SK-N-SH treated with all-trans-retinoic acid at 6 μM for 48 hours (cell line): Measurements from ENCODE around the gene NCAM1.

Experiments
- ATAC-seq: fragments of 200-7000 bp; cut with Tn5 transposase; 3 replicates; pipeline ENCODE4 v1.9.1; 2020; ENCODE audit warnings: mild to moderate bottlenecking, moderate library complexity
- ARNTL ChIP-seq: fragments of 450-650 bp; formaldehyde crosslinking; IDR thresholded peaks from 2 replicates; pipeline ENCODE4 v1.5.0; 2020; ENCODE audit warnings: low read depth, mild to moderate bottlenecking, moderate library complexity, borderline replicate concordance
- BACH2 ChIP-seq: fragments of 250-450 bp; sonication (Bioruptor Pico); IDR thresholded peaks from 2 replicates; pipeline ENCODE4 v1.9.0; 2021; ENCODE audit warnings: mild to moderate bottlenecking, borderline replicate concordance
- CREB5 ChIP-seq: fragments of 250-450 bp; sonication (Bioruptor Pico); IDR thresholded peaks from 2 replicates; pipeline ENCODE4 v1.5.1; 2020; ENCODE audit warnings: low read depth, mild to moderate bottlenecking, moderate library complexity
- CSDC2 ChIP-seq: fragments of 250-450 bp; sonication (Bioruptor Pico); IDR thresholded peaks from 2 replicates; pipeline ENCODE4 v1.5.0; 2020; ENCODE audit warnings: mild to moderate bottlenecking, moderate library complexity
- ESRRG ChIP-seq: fragments of 250-450 bp; sonication (Bioruptor Pico); IDR thresholded peaks from 2 replicates; pipeline ENCODE4 v1.6.1; 2021; ENCODE audit warnings: mild to moderate bottlenecking
- GLIS3 ChIP-seq: fragments of 250-450 bp; sonication (Bioruptor Pico); IDR thresholded peaks from 2 replicates; pipeline ENCODE4 v1.5.0; 2020; ENCODE audit warnings: mild to moderate bottlenecking, moderate library complexity
- ISL1 ChIP-seq: fragments of 250-450 bp; sonication (Bioruptor Pico); IDR thresholded peaks from 2 replicates; pipeline ENCODE4 v2.1.2; 2022; ENCODE audit warnings: mild to moderate bottlenecking, moderate library complexity
- OSR1 ChIP-seq: fragments of 250-450 bp; sonication (Bioruptor Pico); IDR thresholded peaks from 2 replicates; pipeline ENCODE4 v1.8.0; 2022; ENCODE audit warnings: moderate library complexity, mild to moderate bottlenecking, inconsistent platforms
- PATZ1 ChIP-seq: fragments of 250-450 bp; sonication (Bioruptor Pico); IDR thresholded peaks from 2 replicates; pipeline ENCODE4 v1.8.0; 2020; ENCODE audit warnings: mild to moderate bottlenecking, moderate library complexity, borderline replicate concordance
- PPARA ChIP-seq: fragments of 250-450 bp; sonication (Bioruptor Pico); IDR thresholded peaks from 2 replicates; pipeline ENCODE4 v1.5.0; 2020; ENCODE audit warnings: mild to moderate bottlenecking, borderline replicate concordance
- SNAI2 ChIP-seq: fragments of 250-450 bp; sonication (Bioruptor Pico); IDR thresholded peaks from 2 replicates; pipeline ENCODE4 v1.5.0; 2020; ENCODE audit warnings: mild to moderate bottlenecking, moderate library complexity
- TOX ChIP-seq: fragments of 250-450 bp; sonication (Bioruptor Pico); IDR thresholded peaks from 2 replicates; pipeline ENCODE4 v1.8.0; 2021; ENCODE audit warnings: mild to moderate bottlenecking, moderate library complexity, borderline replicate concordance
- TSHZ2 ChIP-seq: fragments of 250-450 bp; sonication (Bioruptor Pico); IDR thresholded peaks from 2 replicates; pipeline ENCODE4 v1.5.0; 2020; ENCODE audit warnings: mild to moderate bottlenecking, moderate library complexity
- ZC3H10 ChIP-seq: fragments of 250-450 bp; sonication (Bioruptor Pico); IDR thresholded peaks from 2 replicates; pipeline ENCODE4 v1.5.1; 2021; ENCODE audit warnings: mild to moderate bottlenecking, moderate library complexity
- ZFP3 ChIP-seq: fragments of 250-450 bp; sonication (Bioruptor Pico); IDR thresholded peaks from 2 replicates; pipeline ENCODE4 v1.5.0; 2020; ENCODE audit warnings: mild to moderate bottlenecking, moderate library complexity
- ZFP30 ChIP-seq: fragments of 450-650 bp; formaldehyde crosslinking; IDR thresholded peaks from 2 replicates; pipeline ENCODE4 v1.5.0; 2022; ENCODE audit warnings: mild to moderate bottlenecking, moderate library complexity
- ZNF565 ChIP-seq: fragments of 450-650 bp; formaldehyde crosslinking; conservative IDR thresholded peaks from 2 replicates; pipeline ENCODE4 v1.5.0; 2020; ENCODE audit warnings: low read depth, mild to moderate bottlenecking, moderate library complexity
- ZNF70 ChIP-seq: fragments of 450-650 bp; formaldehyde crosslinking; IDR thresholded peaks from 2 replicates; pipeline ENCODE4 v1.5.0; 2020; ENCODE audit warnings: mild to moderate bottlenecking, moderate library complexity
- ZNF8 ChIP-seq: fragments of 450-650 bp; formaldehyde crosslinking; IDR thresholded peaks from 2 replicates; pipeline ENCODE4 v1.5.0; 2020; ENCODE audit warnings: mild to moderate bottlenecking, moderate library complexity
- TF ChIP-seq, protein P1 (sequence below): fragments of 250-450 bp; sonication (Bioruptor Pico); IDR thresholded peaks from 2 replicates; pipeline ENCODE4 v1.5.1; 2021; ENCODE audit warnings: mild to moderate bottlenecking, moderate library complexity

NCAM1 gene

DNA sequence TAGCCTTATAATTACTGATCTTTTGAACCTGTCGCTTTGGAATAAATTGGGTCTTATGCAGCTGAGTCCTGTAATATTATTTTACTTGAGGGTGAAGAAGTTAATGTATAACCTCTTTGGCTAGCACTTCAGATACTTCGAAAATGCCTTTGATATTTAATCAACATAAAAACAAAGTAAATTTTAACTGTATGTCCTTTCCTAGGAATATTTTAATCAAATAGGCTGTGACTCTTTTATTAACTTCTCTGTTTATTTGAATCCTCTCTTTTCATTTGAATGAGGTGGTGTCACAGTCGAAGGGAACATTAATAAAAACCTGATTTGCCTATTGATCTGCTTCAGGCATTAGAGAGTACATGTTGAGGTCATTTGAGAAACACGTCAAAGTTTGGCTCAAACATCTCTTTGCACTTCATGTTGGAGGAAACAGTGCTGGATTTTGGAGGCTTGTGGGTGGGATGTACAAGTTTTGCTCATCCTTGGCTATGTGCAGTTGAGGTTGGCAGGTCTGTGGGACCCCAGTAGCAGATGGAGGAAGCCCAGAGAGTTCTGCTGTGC, 143.6 kb downstream of the NCAM1 start:
- ATAC-seq, result no peak
- TF ChIP-seq TOX (CRISPR knock-in tag) (no peak), ISL1 (no peak), ARNTL (no peak), ZNF8 (CRISPR knock-in tag) (no peak), TSHZ2 (no peak), CREB5 (CRISPR knock-in tag) (no peak), CSDC2 (CRISPR knock-in tag) (no peak), PATZ1 (no peak), ZFP3 (CRISPR knock-in tag) (no peak), PPARA (CRISPR knock-in tag) (no peak), SNAI2 (no peak), GLIS3 (no peak), ZC3H10 (CRISPR knock-in tag) (no peak), ZNF565 (CRISPR knock-in tag) (no peak), OSR1 (CRISPR knock-in tag) (no peak)
- TF ChIP-seq, protein P1, sequence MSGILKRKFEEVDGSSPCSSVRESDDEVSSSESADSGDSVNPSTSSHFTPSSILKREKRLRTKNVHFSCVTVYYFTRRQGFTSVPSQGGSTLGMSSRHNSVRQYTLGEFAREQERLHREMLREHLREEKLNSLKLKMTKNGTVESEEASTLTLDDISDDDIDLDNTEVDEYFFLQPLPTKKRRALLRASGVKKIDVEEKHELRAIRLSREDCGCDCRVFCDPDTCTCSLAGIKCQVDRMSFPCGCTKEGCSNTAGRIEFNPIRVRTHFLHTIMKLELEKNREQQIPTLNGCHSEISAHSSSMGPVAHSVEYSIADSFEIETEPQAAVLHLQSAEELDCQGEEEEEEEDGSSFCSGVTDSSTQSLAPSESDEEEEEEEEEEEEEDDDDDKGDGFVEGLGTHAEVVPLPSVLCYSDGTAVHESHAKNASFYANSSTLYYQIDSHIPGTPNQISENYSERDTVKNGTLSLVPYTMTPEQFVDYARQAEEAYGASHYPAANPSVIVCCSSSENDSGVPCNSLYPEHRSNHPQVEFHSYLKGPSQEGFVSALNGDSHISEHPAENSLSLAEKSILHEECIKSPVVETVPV (CRISPR knock-in tag), result no peak
- TF ChIP-seq, all 23 proteins: peak for 0

GRCh38 chr11:113105592-113105991, 144.4 kb downstream of the NCAM1 start:
- no peak for TF ChIP-seq ISL1
- TF ChIP-seq BACH2 (CRISPR knock-in tag), result no peak
- TF ChIP-seq ZFP30 (CRISPR knock-in tag), result no peak
- no peak for TF ChIP-seq TSHZ2
- no peak for TF ChIP-seq ARNTL
- no peak for ATAC-seq

- peak; percentile 70 for TF ChIP-seq CREB5 (CRISPR knock-in tag)
- 0 out of 2 replicates have a peak, but pooled peaks have one; percentile 37 for TF ChIP-seq TOX (CRISPR knock-in tag)
- TF ChIP-seq PPARA (CRISPR knock-in tag), result no peak
- TF ChIP-seq ESRRG (CRISPR knock-in tag), result 0 out of 2 replicates have a peak, but pooled peaks have one; percentile 7
- TF ChIP-seq ZNF70 (CRISPR knock-in tag), result no peak
- no peak for TF ChIP-seq OSR1 (CRISPR knock-in tag)
- TF ChIP-seq ISL1, result peak; percentile 94
- TF ChIP-seq GLIS3, result peak; percentile 19; the same call in 1 of the 2 replicates
- TF ChIP-seq, protein P1 (CRISPR knock-in tag), result no peak
- no peak for TF ChIP-seq ZNF565 (CRISPR knock-in tag)
- no peak for TF ChIP-seq ZFP30 (CRISPR knock-in tag)
- no peak for TF ChIP-seq ZNF8 (CRISPR knock-in tag)
- ATAC-seq, result peak; percentile 96
These were observed 145.3 kb downstream of the NCAM1 start for GRCh38 chr11:113106507-113106906.
